C4-2B (cell line): ENCODE measurements around the gene CDK5RAP1.

Experiments used
- ZFX ChIP-seq: fragments of 450-650 bp; IDR thresholded peaks from 2 replicates; pipeline ENCODE4 v1.6.1; 2017
- TF ChIP-seq, protein P1 (sequence below): fragments of 450-650 bp; conservative IDR thresholded peaks from 2 replicates; pipeline ENCODE4 v1.5.1; 2017; ENCODE audit warnings: mild to moderate bottlenecking

DNA sequence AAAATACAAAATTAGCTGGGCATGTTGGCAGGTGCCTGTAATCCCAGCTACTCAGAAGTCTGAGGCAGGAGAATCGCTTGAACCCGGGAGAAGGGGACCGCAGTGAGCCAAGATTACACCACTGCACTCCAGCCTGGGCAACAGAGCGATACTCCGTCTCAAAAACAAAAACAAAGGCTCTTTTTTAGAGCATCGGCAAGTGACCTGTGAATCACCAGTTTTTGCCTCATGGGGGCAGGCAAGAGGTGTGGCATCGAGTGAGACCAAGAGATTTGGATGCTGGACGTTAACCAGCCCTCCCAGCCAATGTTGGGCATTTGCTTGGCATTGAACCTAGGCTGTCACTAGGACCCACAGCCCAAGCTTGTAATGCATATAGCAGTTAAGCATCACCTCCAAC, 14.6 kb upstream of the CDK5RAP1 start:
- TF ChIP-seq, protein P1, sequence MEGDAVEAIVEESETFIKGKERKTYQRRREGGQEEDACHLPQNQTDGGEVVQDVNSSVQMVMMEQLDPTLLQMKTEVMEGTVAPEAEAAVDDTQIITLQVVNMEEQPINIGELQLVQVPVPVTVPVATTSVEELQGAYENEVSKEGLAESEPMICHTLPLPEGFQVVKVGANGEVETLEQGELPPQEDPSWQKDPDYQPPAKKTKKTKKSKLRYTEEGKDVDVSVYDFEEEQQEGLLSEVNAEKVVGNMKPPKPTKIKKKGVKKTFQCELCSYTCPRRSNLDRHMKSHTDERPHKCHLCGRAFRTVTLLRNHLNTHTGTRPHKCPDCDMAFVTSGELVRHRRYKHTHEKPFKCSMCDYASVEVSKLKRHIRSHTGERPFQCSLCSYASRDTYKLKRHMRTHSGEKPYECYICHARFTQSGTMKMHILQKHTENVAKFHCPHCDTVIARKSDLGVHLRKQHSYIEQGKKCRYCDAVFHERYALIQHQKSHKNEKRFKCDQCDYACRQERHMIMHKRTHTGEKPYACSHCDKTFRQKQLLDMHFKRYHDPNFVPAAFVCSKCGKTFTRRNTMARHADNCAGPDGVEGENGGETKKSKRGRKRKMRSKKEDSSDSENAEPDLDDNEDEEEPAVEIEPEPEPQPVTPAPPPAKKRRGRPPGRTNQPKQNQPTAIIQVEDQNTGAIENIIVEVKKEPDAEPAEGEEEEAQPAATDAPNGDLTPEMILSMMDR, result no peak; the same call in 1 of the 2 replicates
- TF ChIP-seq ZFX, result no peak
